Measurements from ENCODE around the gene AATK.

GRCh38 chr17:81114351-81115093, 51.5 kb downstream of the AATK start:
- TF ChIP-seq CTCF (IDR thresholded peaks at IDR 0.05) = no peak
- TF ChIP-seq POLR2A (IDR thresholded peaks at IDR 0.05) = peak in 1 of 2 donors; percentile 23
